Endothelial cell of umbilical vein (primary cell): Measurements from ENCODE around the gene PER1. TPM values are rescaled to one million over a fixed set of nuclear protein-coding genes. Genes with fewer than 3 reads are reported as not detected.

ENCODE experiments used
- BruUV-seq: library from RNA; stranded (reverse); fragments of 400-500 nt; replicated peaks from 2 replicates; lab custom pipeline; 2021; lab: Mats Ljungman, UMichigan
- CTCF ChIA-PET: fragments of 300-600, 350-600 bp; sonication (Branson Sonifier 250); formaldehyde crosslinking; loops from one replicate; lab custom pipeline; 2021; ENCODE audit warnings: antibody characterized with exemption, inconsistent platforms; lab: Charles Lee
- POLR2A ChIA-PET: fragments of 300-600, 350-600 bp; sonication (Branson Sonifier 250); formaldehyde crosslinking; loops from one replicate; lab custom pipeline; 2021; ENCODE audit warnings: antibody characterized with exemption, inconsistent platforms; lab: Charles Lee
- DNase-seq: peaks from one replicate; pipeline ENCODE4 v3.0.0-alpha.2; 2011; ENCODE audit warnings: low read depth, low spot score
- FAIRE-seq: peaks from 2 replicates; lab custom pipeline; 2011; peaks lifted over from hg19 to GRCh38; lab: Jason Lieb, UNC
- H2AFZ ChIP-seq: 2 replicates; pipeline ENCODE4 v1.6.0; 2012; ENCODE audit warnings: low read depth, low read length, control low read depth, inconsistent platforms
- H3K27ac ChIP-seq: 2 replicates; pipeline ENCODE4 v1.5.1; 2011; ENCODE audit warnings: low read depth, mild to moderate bottlenecking, control low read depth, low read length, moderate library complexity; ENCODE audit not compliant: insufficient read depth
- H3K27me3 ChIP-seq, 2 experiments: 2 replicates each; pipeline versions ENCODE4 v1.6.0 to v1.6.1; 2011; ENCODE audit warnings: low read length in 2 of 2, mixed read lengths in 1 of 2; ENCODE audit not compliant: control insufficient read depth in 2 of 2, insufficient read depth in 2 of 2
- H3K36me3 ChIP-seq, 2 experiments: 2 replicates in 1 of 2; 3 replicates in 1 of 2; pipeline ENCODE4 v1.5.1; 2011; ENCODE audit warnings: low read length in 2 of 2, mild to moderate bottlenecking in 1 of 2, moderate library complexity in 1 of 2; ENCODE audit not compliant: control insufficient read depth in 2 of 2, insufficient read depth in 2 of 2; ENCODE audit errors: extremely low read depth in 1 of 2
- H3K4me1 ChIP-seq: 3 replicates; pipeline ENCODE4 v1.5.1; 2011; ENCODE audit warnings: mild to moderate bottlenecking, low read length; ENCODE audit not compliant: control insufficient read depth, insufficient read depth; ENCODE audit errors: extremely low read depth
- H3K4me2 ChIP-seq: 2 replicates; pipeline ENCODE4 v1.6.1; 2011; ENCODE audit warnings: low read length, control low read depth, mixed read lengths; ENCODE audit not compliant: insufficient read depth
- H3K4me3 ChIP-seq, 3 experiments: fragments of 200-600 bp in 1 of 3; sonication (generic), shearing (Covaris generic) in 1 of 3; replicated peaks in 1 of 3; 2 replicates each; pipeline ENCODE4 v1.5.1; 2011 to 2016; ENCODE audit warnings: control low read depth in 3 of 3, low read length in 3 of 3, mild to moderate bottlenecking in 2 of 3, inconsistent platforms in 1 of 3, low read depth in 1 of 3, moderate library complexity in 1 of 3; ENCODE audit not compliant: insufficient read depth in 1 of 3
- H3K79me2 ChIP-seq: 2 replicates; pipeline ENCODE4 v1.6.0; 2012; ENCODE audit warnings: low read length, inconsistent platforms; ENCODE audit not compliant: control insufficient read depth, insufficient read depth
- H3K9ac ChIP-seq: replicated peaks from 2 replicates; pipeline ENCODE3; 2011; ENCODE audit warnings: low read length, control low read depth; ENCODE audit not compliant: insufficient read depth; ENCODE audit errors: extremely low read depth
- H3K9me1 ChIP-seq: replicated peaks from 3 replicates; pipeline ENCODE4 v1.6.0; 2011; ENCODE audit warnings: mild to moderate bottlenecking, low read length; ENCODE audit not compliant: control insufficient read depth, insufficient read depth; ENCODE audit errors: extremely low read depth
- H3K9me3 ChIP-seq: replicated peaks from 2 replicates; pipeline ENCODE4 v1.5.1; 2012; ENCODE audit warnings: low read length, inconsistent platforms; ENCODE audit not compliant: control insufficient read depth, insufficient read depth
- H4K20me1 ChIP-seq: replicated peaks from 2 replicates; pipeline ENCODE3; 2011; ENCODE audit warnings: mild to moderate bottlenecking, low read length; ENCODE audit not compliant: control insufficient read depth, insufficient read depth; ENCODE audit errors: extremely low read depth
- EZH2 ChIP-seq: IDR thresholded peaks from 2 replicates; pipeline ENCODE4 v1.6.1; 2012; ENCODE audit warnings: borderline replicate concordance, low read depth, mild to moderate bottlenecking, moderate library complexity, low read length, inconsistent platforms; ENCODE audit not compliant: severe bottlenecking
- FOS ChIP-seq: IDR thresholded peaks from 2 replicates; pipeline ENCODE4 v1.6.1; 2011; ENCODE audit warnings: mild to moderate bottlenecking, low read length, moderate library complexity, borderline replicate concordance; ENCODE audit not compliant: insufficient read depth
- GATA2 ChIP-seq: IDR thresholded peaks from 2 replicates; pipeline ENCODE4 v1.7.0; 2011; ENCODE audit warnings: low read depth, mild to moderate bottlenecking, moderate library complexity, mixed read lengths, low read length; ENCODE audit not compliant: insufficient read length, insufficient read depth
- JUN ChIP-seq: IDR thresholded peaks from 2 replicates; pipeline ENCODE4 v1.6.1; 2011; ENCODE audit warnings: borderline replicate concordance, low read depth; ENCODE audit not compliant: insufficient read length, insufficient read depth
- MAX ChIP-seq: IDR thresholded peaks from 2 replicates; pipeline ENCODE4 v1.6.1; 2011; ENCODE audit not compliant: insufficient read depth, insufficient read length
- POLR2AphosphoS5 ChIP-seq: IDR thresholded peaks from 2 replicates; pipeline ENCODE4 v1.6.1; 2012; ENCODE audit warnings: low read depth, mild to moderate bottlenecking, control low read depth, low read length, moderate library complexity; ENCODE audit not compliant: insufficient read depth
- dilution Hi-C: fragments of 300-500 bp; cut with MboI; formaldehyde crosslinking; loops from one replicate; pipeline ENCODE4 v1.15.0; 2019; ENCODE audit warnings: low sequenced_read_pairs; ENCODE audit not compliant: extremely low pct_ligation_motif_present
- intact Hi-C: fragments of 100-400 bp; cut with micrococcal nuclease; formaldehyde crosslinking; loops from one replicate; pipeline ENCODE4 v1.10.0; 2022
- polyA plus RNA-seq, 4 experiments: library from polyadenylated mRNA; depleted of rRNA in 3 of 4; stranded (reverse) in 3 of 4; unstranded in 1 of 4; fragments of >200 nt; gene quantifications; 2 replicates each; pipeline versions ENCODE4 v1.2.1 to v1.2.3, GENCODE V29; 2011 to 2012; ENCODE audit warnings: missing spikeins in 1 of 4
- total RNA-seq: library from RNA; stranded (reverse); gene quantifications from 2 replicates; pipeline ENCODE4 v1.2.3, GENCODE V29; 2021

Gene PER1
- total and polyA plus RNA-seq, 2 donors (not counting 3 experiments of a cell fraction or from before 2014, with no cell fraction given), result 12.1 to 32.1 TPM

GRCh38 chr17:8142887-8143580 lies 9.2 kb downstream of the PER1 start:
- no peaks in the 10 kb centered on the region for H3K79me2 ChIP-seq
- peaks cover 0 to 60% of the 10 kb centered on the region in 2 experiments for H3K36me3 ChIP-seq
- TF ChIP-seq POLR2AphosphoS5 (no peak), EZH2 (no peak), GATA2 (no peak), JUN (no peak), MAX (no peak), FOS (no peak)
- H3K4me1 ChIP-seq, result peaks cover 9% of the 10 kb centered on the region
- dilution Hi-C loops, result no loop called here
- no peaks in the 10 kb centered on the region for H3K9me1 ChIP-seq
- no peak overlapping the region for H3K4me3 ChIP-seq
- FAIRE-seq (no peak), DNase-seq (no peak)
- H3K4me2 ChIP-seq, result no peak overlapping the region
- H3K9me3 ChIP-seq, result no peaks in the 10 kb centered on the region
- POLR2A ChIA-PET, result interaction anchor here (1.2 kb wide), 1 partner anchor 9 kb away, joined by 4 read pairs; the partner anchor contains the start of gene PER1
- no peak overlapping the region for H3K27ac ChIP-seq
- no peaks in the 10 kb centered on the region for H3K27me3 ChIP-seq
- intact Hi-C loops, result no loop called here
- no peak overlapping the region for H3K9ac ChIP-seq
- H4K20me1 ChIP-seq, result no peaks in the 10 kb centered on the region
- BruUV-seq, result no TSS peak
- no peak overlapping the region for H2AFZ ChIP-seq
- CTCF ChIA-PET, result interaction anchor here (0.6 kb wide), 1 partner anchor 564 kb away, joined by 3 read pairs; the partner anchor contains the start of gene CD68
